SK-N-SH treated with all-trans-retinoic acid at 6 μM for 48 hours (cell line): ENCODE data around the gene BRF1.

ENCODE experiments used
- ATAC-seq: fragments of 200-7000 bp; cut with Tn5 transposase; 3 replicates; pipeline ENCODE4 v1.9.1; 2020; ENCODE audit warnings: mild to moderate bottlenecking, moderate library complexity
- ARNTL ChIP-seq: fragments of 450-650 bp; formaldehyde crosslinking; IDR thresholded peaks from 2 replicates; pipeline ENCODE4 v1.5.0; 2020; ENCODE audit warnings: low read depth, mild to moderate bottlenecking, moderate library complexity, borderline replicate concordance
- CSDC2 ChIP-seq: fragments of 250-450 bp; sonication (Bioruptor Pico); IDR thresholded peaks from 2 replicates; pipeline ENCODE4 v1.5.0; 2020; ENCODE audit warnings: mild to moderate bottlenecking, moderate library complexity
- ESRRG ChIP-seq: fragments of 250-450 bp; sonication (Bioruptor Pico); IDR thresholded peaks from 2 replicates; pipeline ENCODE4 v1.6.1; 2021; ENCODE audit warnings: mild to moderate bottlenecking
- PPARA ChIP-seq: fragments of 250-450 bp; sonication (Bioruptor Pico); IDR thresholded peaks from 2 replicates; pipeline ENCODE4 v1.5.0; 2020; ENCODE audit warnings: mild to moderate bottlenecking, borderline replicate concordance
- RARB ChIP-seq: fragments of 250-450 bp; sonication (Bioruptor Pico); IDR thresholded peaks from 2 replicates; pipeline ENCODE4 v1.8.0; 2021; ENCODE audit warnings: mild to moderate bottlenecking, moderate library complexity
- SNAI2 ChIP-seq: fragments of 250-450 bp; sonication (Bioruptor Pico); IDR thresholded peaks from 2 replicates; pipeline ENCODE4 v1.5.0; 2020; ENCODE audit warnings: mild to moderate bottlenecking, moderate library complexity
- ZC3H10 ChIP-seq: fragments of 250-450 bp; sonication (Bioruptor Pico); IDR thresholded peaks from 2 replicates; pipeline ENCODE4 v1.5.1; 2021; ENCODE audit warnings: mild to moderate bottlenecking, moderate library complexity
- ZFP3 ChIP-seq: fragments of 250-450 bp; sonication (Bioruptor Pico); IDR thresholded peaks from 2 replicates; pipeline ENCODE4 v1.5.0; 2020; ENCODE audit warnings: mild to moderate bottlenecking, moderate library complexity
- ZNF70 ChIP-seq: fragments of 450-650 bp; formaldehyde crosslinking; IDR thresholded peaks from 2 replicates; pipeline ENCODE4 v1.5.0; 2020; ENCODE audit warnings: mild to moderate bottlenecking, moderate library complexity
- TF ChIP-seq, protein P1 (sequence below): fragments of 250-450 bp; sonication (Bioruptor Pico); IDR thresholded peaks from 2 replicates; pipeline ENCODE4 v1.5.0; 2020; ENCODE audit warnings: mild to moderate bottlenecking, moderate library complexity
- TF ChIP-seq, protein P2 (sequence below): fragments of 250-450 bp; sonication (Bioruptor Pico); IDR thresholded peaks from 2 replicates; pipeline ENCODE4 v1.8.0; 2020; ENCODE audit warnings: mild to moderate bottlenecking, moderate library complexity, borderline replicate concordance
- TF ChIP-seq, protein P3 (sequence below): fragments of 250-450 bp; sonication (Bioruptor Pico); IDR thresholded peaks from 2 replicates; pipeline ENCODE4 v1.5.1; 2021; ENCODE audit warnings: mild to moderate bottlenecking, moderate library complexity
- TF ChIP-seq, protein P4 (sequence below): fragments of 250-450 bp; sonication (Bioruptor Pico); IDR thresholded peaks from 2 replicates; pipeline ENCODE4 v1.5.1; 2020; ENCODE audit warnings: low read depth, mild to moderate bottlenecking, moderate library complexity
- TF ChIP-seq, protein P5 (sequence below): fragments of 250-450 bp; sonication (Bioruptor Pico); IDR thresholded peaks from 2 replicates; pipeline ENCODE4 v1.8.0; 2021; ENCODE audit warnings: low read depth, mild to moderate bottlenecking, moderate library complexity, borderline replicate concordance

Gene BRF1

DNA sequence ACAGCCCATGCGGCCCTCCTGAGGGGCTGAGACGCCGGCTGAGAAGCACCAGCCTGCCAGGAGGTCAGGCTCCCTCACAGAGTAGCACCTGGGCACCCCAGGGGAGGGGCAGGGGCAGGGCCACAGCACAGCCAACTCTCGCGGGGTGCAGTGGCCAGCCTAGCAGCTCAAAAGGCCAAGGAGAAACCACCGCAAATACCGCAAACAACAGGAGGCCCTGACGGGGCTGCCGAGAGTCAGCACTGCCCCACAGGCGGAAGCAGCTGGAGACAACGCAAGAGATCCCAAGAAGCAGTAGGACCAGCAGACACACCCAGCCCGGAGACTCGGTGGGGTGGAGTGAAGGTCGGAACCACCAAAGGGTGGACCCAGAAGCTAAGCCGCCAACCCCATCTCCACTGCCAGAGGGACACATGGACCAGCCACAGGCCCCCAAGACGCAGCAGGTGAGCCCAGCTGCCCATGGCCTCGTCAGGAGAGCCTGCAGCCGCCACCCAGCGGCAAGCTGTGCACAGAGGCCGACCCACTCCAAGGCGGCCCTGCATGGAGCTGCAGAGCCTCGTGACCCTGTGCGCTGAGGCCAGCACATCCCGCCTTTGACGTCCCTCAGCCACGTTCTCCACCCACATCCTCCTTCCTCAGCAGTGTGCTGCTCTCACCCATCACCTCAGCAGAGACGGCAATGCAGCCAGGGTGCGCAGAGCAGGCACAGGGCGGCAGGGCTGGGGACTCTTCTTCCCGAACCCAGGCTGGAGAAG, 84.1 kb downstream of the BRF1 start:
- TF ChIP-seq, protein P1, sequence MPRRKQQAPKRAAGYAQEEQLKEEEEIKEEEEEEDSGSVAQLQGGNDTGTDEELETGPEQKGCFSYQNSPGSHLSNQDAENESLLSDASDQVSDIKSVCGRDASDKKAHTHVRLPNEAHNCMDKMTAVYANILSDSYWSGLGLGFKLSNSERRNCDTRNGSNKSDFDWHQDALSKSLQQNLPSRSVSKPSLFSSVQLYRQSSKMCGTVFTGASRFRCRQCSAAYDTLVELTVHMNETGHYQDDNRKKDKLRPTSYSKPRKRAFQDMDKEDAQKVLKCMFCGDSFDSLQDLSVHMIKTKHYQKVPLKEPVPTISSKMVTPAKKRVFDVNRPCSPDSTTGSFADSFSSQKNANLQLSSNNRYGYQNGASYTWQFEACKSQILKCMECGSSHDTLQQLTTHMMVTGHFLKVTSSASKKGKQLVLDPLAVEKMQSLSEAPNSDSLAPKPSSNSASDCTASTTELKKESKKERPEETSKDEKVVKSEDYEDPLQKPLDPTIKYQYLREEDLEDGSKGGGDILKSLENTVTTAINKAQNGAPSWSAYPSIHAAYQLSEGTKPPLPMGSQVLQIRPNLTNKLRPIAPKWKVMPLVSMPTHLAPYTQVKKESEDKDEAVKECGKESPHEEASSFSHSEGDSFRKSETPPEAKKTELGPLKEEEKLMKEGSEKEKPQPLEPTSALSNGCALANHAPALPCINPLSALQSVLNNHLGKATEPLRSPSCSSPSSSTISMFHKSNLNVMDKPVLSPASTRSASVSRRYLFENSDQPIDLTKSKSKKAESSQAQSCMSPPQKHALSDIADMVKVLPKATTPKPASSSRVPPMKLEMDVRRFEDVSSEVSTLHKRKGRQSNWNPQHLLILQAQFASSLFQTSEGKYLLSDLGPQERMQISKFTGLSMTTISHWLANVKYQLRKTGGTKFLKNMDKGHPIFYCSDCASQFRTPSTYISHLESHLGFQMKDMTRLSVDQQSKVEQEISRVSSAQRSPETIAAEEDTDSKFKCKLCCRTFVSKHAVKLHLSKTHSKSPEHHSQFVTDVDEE (CRISPR knock-in tag), result no peak
- TF ChIP-seq, protein P2, sequence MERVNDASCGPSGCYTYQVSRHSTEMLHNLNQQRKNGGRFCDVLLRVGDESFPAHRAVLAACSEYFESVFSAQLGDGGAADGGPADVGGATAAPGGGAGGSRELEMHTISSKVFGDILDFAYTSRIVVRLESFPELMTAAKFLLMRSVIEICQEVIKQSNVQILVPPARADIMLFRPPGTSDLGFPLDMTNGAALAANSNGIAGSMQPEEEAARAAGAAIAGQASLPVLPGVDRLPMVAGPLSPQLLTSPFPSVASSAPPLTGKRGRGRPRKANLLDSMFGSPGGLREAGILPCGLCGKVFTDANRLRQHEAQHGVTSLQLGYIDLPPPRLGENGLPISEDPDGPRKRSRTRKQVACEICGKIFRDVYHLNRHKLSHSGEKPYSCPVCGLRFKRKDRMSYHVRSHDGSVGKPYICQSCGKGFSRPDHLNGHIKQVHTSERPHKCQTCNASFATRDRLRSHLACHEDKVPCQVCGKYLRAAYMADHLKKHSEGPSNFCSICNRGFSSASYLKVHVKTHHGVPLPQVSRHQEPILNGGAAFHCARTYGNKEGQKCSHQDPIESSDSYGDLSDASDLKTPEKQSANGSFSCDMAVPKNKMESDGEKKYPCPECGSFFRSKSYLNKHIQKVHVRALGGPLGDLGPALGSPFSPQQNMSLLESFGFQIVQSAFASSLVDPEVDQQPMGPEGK (CRISPR knock-in tag), result no peak
- TF ChIP-seq PPARA (CRISPR knock-in tag) (no peak), ZNF70 (no peak), ESRRG (CRISPR knock-in tag) (no peak), ZC3H10 (CRISPR knock-in tag) (no peak), ZFP3 (CRISPR knock-in tag) (no peak), RARB (CRISPR knock-in tag) (no peak), ARNTL (CRISPR knock-in tag) (no peak)
- TF ChIP-seq, protein P3, sequence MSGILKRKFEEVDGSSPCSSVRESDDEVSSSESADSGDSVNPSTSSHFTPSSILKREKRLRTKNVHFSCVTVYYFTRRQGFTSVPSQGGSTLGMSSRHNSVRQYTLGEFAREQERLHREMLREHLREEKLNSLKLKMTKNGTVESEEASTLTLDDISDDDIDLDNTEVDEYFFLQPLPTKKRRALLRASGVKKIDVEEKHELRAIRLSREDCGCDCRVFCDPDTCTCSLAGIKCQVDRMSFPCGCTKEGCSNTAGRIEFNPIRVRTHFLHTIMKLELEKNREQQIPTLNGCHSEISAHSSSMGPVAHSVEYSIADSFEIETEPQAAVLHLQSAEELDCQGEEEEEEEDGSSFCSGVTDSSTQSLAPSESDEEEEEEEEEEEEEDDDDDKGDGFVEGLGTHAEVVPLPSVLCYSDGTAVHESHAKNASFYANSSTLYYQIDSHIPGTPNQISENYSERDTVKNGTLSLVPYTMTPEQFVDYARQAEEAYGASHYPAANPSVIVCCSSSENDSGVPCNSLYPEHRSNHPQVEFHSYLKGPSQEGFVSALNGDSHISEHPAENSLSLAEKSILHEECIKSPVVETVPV, result no peak
- TF ChIP-seq, protein P4, sequence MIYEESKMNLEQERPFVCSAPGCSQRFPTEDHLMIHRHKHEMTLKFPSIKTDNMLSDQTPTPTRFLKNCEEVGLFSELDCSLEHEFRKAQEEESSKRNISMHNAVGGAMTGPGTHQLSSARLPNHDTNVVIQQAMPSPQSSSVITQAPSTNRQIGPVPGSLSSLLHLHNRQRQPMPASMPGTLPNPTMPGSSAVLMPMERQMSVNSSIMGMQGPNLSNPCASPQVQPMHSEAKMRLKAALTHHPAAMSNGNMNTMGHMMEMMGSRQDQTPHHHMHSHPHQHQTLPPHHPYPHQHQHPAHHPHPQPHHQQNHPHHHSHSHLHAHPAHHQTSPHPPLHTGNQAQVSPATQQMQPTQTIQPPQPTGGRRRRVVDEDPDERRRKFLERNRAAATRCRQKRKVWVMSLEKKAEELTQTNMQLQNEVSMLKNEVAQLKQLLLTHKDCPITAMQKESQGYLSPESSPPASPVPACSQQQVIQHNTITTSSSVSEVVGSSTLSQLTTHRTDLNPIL (CRISPR knock-in tag), result no peak
- TF ChIP-seq, protein P5, sequence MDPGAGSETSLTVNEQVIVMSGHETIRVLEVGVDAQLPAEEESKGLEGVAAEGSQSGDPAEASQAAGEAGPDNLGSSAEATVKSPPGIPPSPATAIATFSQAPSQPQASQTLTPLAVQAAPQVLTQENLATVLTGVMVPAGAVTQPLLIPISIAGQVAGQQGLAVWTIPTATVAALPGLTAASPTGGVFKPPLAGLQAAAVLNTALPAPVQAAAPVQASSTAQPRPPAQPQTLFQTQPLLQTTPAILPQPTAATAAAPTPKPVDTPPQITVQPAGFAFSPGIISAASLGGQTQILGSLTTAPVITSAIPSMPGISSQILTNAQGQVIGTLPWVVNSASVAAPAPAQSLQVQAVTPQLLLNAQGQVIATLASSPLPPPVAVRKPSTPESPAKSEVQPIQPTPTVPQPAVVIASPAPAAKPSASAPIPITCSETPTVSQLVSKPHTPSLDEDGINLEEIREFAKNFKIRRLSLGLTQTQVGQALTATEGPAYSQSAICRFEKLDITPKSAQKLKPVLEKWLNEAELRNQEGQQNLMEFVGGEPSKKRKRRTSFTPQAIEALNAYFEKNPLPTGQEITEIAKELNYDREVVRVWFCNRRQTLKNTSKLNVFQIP, result no peak
- ATAC-seq, result no peak

DNA sequence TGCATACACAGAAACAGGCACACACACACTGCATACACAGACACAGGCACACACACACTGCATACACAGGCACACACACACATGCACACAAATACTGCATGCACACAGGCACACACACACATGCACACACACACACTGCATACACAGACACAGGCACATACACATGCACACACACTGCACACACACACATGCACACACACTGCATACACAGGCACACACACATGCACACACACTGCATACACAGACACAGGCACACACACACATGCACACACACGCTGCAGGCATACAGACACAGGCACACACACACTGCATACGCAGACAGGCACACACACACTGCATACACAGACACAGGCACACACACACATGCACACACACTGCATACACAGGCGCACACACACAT, 85.2 kb downstream of the BRF1 start:
- no peak for ATAC-seq
- no peak for TF ChIP-seq CSDC2 (CRISPR knock-in tag)
- TF ChIP-seq SNAI2, result no peak
- TF ChIP-seq, protein P1 (CRISPR knock-in tag), result no peak
- TF ChIP-seq ZFP3 (CRISPR knock-in tag), result no peak
- TF ChIP-seq, protein P3, result no peak
